GM18951 (cell line): Measurements from ENCODE around the gene S100A5.

ENCODE experiments used
- POLR2A ChIP-seq: IDR thresholded peaks from 4 replicates; pipeline ENCODE4 v1.6.1; 2011; ENCODE audit warnings: mild to moderate bottlenecking; ENCODE audit not compliant: insufficient read length, insufficient read depth; ENCODE audit errors: extremely low read depth
- in situ Hi-C: fragments of 300-500 bp; cut with MboI; formaldehyde crosslinking; loops from one replicate; pipeline ENCODE4 v1.12.0; 2022; ENCODE audit warnings: low sequenced_read_pairs, mixed read lengths, inconsistent platforms; ENCODE audit not compliant: unreplicated experiment

The S100A5 gene

DNA sequence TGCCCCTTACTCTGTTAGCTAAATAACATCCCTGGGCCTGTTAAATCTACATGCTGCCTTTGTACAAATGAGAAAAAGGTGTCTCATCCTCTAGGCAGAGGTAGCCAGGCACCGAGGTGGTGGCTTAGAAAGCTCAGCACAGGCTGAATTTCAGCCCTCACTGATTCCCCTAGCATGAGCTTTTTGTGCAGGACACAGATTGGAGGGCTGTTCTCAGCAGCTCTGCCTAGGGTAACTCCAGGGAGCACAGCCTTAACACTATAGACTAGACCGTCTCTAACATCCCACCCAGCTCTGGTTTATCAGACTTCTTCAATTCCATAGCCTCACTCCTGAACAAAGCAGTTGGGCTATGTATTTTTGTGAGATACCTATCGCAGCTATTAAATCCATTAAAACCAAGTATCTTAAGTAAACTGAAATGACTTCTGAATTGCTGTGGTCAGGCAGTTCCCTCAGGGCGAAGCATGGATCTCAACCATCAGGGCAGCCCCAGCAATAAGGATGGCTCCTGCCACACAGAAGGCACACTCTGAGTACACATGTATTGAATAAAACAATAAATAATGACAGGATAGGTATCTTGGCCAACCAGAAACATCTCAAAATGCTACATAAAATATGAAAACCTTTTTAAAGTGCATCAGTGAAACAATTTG is 19.8 kb downstream of the S100A5 start:
- no peak for TF ChIP-seq POLR2A
- in situ Hi-C loops = loop anchor here (25.0 kb wide), 1 partner anchor 466 kb away; the partner anchor contains the start of genes JTB, RAB13 and RPS27

DNA sequence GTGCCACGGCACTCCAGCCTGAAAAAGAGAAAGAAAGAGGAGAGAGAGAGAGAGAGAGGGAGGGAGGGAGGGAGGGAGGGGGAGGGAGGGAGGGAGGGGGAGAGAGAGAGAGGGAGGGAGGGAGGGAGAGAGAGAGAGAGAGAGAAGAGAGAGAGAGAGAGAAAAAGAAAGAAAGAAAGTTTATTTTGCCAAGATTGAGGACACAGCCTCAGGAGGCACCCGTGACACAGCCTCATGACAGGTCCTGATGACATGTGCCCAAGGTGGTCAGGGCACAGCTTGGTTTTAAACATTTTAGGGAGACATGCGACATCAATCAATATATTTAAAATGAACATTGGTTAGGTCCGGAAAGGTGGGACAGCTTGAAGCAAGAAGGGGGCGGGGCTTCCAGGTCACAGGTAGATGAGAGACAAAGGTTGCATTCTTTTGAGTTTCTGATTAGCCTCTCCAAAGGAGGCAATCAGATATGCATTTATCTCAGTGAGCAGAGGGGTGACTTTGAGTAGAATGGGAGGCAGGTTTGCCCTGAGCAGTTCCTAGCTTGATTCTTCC is 20.5 kb downstream of the S100A5 start:
- in situ Hi-C loops = loop anchor here (25.0 kb wide), 1 partner anchor 467 kb away; the partner anchor contains the start of genes JTB, RAB13 and RPS27

GRCh38 chr1:153519242-153519641 is 21.5 kb downstream of the S100A5 start:
- in situ Hi-C loops = loop anchor here (5.0 to 25.0 kb wide), 2 partner anchors 38 to 468 kb away; partner anchors contain the start of genes JTB, RAB13 and RPS27

DNA sequence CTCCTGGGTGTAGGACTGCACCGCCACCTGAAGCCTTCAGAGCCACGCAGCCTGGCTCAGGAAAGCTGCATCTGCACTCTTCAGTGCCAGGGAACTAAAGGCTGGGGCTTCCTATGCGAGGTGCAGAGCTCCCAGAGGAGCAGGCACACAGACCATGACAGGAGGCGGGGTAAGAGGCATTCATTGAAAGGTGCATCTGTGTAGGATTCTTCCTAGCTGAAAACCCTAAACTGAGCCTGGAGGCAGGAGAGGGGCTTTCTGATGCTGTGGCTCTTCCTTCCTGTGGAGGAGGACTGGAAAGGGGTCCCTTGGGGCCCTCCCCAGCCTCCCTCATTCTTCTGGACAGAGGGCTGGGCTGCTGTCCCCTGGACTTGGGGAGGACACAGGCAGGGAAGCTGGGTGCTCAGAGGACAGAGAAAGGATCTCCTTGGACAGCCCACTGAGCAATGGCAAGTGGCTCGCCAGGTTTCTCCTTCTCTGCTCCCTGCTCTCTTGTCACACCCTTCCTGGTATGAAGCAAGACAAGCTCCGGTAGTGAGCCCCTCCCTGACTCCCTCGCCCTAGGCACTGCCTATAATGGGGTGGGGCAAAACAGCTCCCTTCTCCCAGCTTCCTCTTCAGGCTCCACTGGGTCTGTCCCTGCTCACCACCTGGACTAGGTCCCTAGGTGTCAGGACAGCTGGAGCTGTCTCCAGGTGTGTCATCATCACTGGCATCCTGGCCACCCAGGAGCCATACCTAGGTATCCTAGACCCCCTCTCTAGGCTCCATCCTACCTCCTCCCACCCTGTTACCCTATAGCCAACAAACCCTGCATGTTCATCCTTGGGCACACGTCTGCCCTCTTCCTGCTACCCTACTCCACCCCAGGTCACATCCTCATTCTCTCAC is 25.0 kb downstream of the S100A5 start:
- no peak for TF ChIP-seq POLR2A
- in situ Hi-C loops = loop anchor here (5.0 to 25.0 kb wide), 2 partner anchors 42 to 472 kb away; partner anchors contain the start of genes JTB, RAB13 and RPS27

More at GRCh38 chr1:153519242-153519641, 21.5 kb downstream of the S100A5 start:
- TF ChIP-seq POLR2A = no peak

GRCh38 chr1:153513666-153514065 is 27.1 kb downstream of the S100A5 start:
- no peak for TF ChIP-seq POLR2A
- in situ Hi-C loops = loop anchor here (25.0 kb wide), 1 partner anchor 474 kb away; the partner anchor contains the start of genes JTB, RAB13 and RPS27

GRCh38 chr1:153513023-153513422 is 27.7 kb downstream of the S100A5 start:
- no peak for TF ChIP-seq POLR2A

GRCh38 chr1:153510984-153511410 is 29.7 kb downstream of the S100A5 start:
- TF ChIP-seq POLR2A = no peak
- in situ Hi-C loops = loop anchor here (25.0 kb wide), 1 partner anchor 476 kb away; the partner anchor contains the start of genes JTB, RAB13 and RPS27

More at GRCh38 chr1:153513023-153513422, 27.7 kb downstream of the S100A5 start:
- in situ Hi-C loops = loop anchor here (25.0 kb wide), 1 partner anchor 474 kb away; the partner anchor contains the start of genes JTB, RAB13 and RPS27

DNA sequence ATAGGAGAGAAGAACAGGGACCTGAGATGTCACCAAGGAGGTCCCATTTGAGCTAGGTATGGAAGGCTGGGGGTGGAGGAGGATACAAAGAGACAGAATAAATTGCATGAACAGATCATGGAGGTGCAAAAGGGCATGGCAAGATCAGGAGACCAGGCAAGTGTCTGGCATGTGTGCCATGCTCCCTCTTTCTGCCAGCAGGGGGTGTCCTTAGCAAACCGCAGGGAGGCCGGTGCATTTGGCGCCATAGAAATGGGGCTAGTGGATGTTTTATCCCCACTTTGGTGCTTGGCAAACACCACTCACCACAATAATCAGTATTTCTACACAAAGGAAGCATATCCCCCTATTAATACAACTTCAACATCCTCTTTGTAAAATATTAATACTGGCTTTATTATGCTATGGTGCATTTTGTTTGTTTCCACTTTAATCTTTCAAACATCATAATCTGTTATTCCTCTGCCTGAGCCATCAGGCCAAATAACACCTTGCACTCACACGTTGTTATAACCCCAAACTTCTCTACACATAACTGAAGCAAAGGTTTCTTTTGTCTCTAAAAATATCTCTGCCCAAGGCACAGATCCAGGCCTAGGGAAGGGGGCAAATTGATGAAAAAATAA is 30.9 kb downstream of the S100A5 start:
- no peak for TF ChIP-seq POLR2A

DNA sequence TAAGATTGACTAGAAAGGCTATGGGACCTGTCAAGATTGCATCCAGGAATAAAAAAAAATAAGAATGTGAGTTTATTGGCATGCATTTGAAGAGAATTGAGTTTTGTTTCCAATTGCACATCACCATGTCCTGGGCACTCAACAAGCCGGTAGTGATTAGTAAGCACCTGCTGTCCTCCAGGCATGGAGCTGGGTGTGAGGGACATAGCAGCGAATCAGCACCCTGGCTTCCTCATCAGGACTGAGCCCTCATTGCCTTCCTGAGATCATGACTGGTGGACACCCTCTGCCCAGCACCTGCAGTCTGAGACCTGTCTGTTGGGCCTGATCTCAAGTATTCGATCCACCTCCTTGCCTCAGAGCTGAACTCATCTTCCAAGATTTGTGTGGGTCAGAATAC is 31.7 kb downstream of the S100A5 start:
- in situ Hi-C loops = loop anchor here (25.0 kb wide), 1 partner anchor 478 kb away; the partner anchor contains the start of genes JTB, RAB13 and RPS27
- no peak for TF ChIP-seq POLR2A

More for the DNA sequence above, 30.9 kb downstream of the S100A5 start:
- in situ Hi-C loops = loop anchor here (25.0 kb wide), 1 partner anchor 477 kb away; the partner anchor contains the start of genes JTB, RAB13 and RPS27

DNA sequence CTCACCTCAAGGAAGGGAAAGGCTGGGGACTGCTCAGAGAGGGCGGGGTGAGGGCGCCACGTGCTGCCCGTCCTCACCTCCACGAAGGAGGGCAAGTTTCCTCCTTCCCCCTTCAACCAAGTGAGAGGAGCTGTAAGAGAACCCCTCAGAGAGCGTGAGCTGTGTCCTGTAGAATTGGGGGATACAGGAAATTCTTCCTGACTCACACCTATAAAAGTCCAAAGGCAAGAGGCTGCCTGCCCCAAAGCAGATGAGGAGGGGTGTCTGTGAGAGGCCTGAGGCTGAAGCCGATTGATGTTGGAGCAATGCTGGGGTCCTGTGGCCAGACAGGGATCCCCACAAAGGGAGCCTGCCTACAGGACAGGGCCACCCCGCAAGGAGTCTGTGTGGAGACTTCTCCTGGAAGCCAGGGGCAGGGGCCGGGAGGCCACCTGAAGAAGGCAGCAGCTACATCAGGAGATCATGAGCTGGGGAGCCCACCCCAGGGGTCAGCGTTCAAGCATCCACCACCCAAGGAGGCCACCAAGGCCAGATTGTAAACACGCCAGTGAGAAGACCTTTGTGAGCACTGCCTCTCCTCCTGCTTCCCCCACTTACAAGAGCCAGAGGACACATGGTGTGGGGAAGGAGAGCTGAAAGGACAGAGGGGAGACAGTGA is 32.7 kb downstream of the S100A5 start:
- in situ Hi-C loops = loop anchor here (25.0 kb wide), 1 partner anchor 479 kb away; the partner anchor contains the start of genes JTB, RAB13 and RPS27
- no peak for TF ChIP-seq POLR2A

- TF ChIP-seq POLR2A = no peak
- in situ Hi-C loops = loop anchor here (25.0 kb wide), 1 partner anchor 480 kb away; the partner anchor contains the start of genes JTB, RAB13 and RPS27
Measured at GRCh38 chr1:153506831-153507413, 33.8 kb downstream of the S100A5 start.
